Tibial artery (tissue), 4 donors: ENCODE measurements around the gene TRAPPC10.
A peak's percentile ranks its signal among the peaks of the same experiment; 100 is the strongest.

Experiments used
- DNase-seq, 2 donors: peaks; one replicate each; pipeline ENCODE4 v3.0.0-alpha.2; 2019
- H3K27ac ChIP-seq, 2 donors: fragments of 200-600 bp; sonication (generic) in 1 of 2; 1 replicate in 1 of 2; 2 replicates in 1 of 2; pipeline ENCODE4 v1.5.1; 2018 to 2019; ENCODE audit warnings: mild to moderate bottlenecking in 1 of 2
- H3K27me3 ChIP-seq, 2 donors: fragments of 200-600 bp; sonication (generic) in 1 of 2; one replicate each; pipeline versions ENCODE4 v1.5.1 to v1.6.0; 2016 to 2019
- H3K36me3 ChIP-seq, 3 donors: fragments of 200-600 bp; sonication (generic) in 2 of 3; one replicate each; pipeline ENCODE4 v1.5.1; 2016 to 2019; ENCODE audit warnings: mild to moderate bottlenecking in 2 of 3
- H3K4me1 ChIP-seq, 4 donors: fragments of 200-600 bp; sonication (generic) in 2 of 4; 1 replicate in 3 of 4; 2 replicates in 1 of 4; pipeline ENCODE4 v1.5.1; 2016 to 2019
- H3K4me3 ChIP-seq, 2 donors: fragments of 200-600 bp; sonication (generic) in 1 of 2; 1 replicate in 1 of 2; 2 replicates in 1 of 2; pipeline ENCODE4 v1.5.1; 2018 to 2019; ENCODE audit warnings: mild to moderate bottlenecking in 2 of 2
- H3K9me3 ChIP-seq, 3 donors: fragments of 200-600 bp; sonication (generic) in 1 of 3; one replicate each; pipeline ENCODE4 v1.5.1; 2016 to 2019
- intact Hi-C: fragments of 100-400 bp; cut with DNase I; formaldehyde crosslinking; loops from one replicate; pipeline ENCODE4 v1.15.0; 2023; ENCODE audit warnings: low total_unique reads
- TF ChIP-seq, protein P1 (sequence below), 2 experiments: fragments of 200-600 bp in 1 of 2; fragments of 450-650 bp in 1 of 2; IDR thresholded peaks; one replicate each; pipeline ENCODE4 v1.5.1; 2017 to 2019; ENCODE audit warnings: antibody characterized with exemption in 2 of 2, mild to moderate bottlenecking in 1 of 2, moderate library complexity in 1 of 2

TRAPPC10 gene

DNA sequence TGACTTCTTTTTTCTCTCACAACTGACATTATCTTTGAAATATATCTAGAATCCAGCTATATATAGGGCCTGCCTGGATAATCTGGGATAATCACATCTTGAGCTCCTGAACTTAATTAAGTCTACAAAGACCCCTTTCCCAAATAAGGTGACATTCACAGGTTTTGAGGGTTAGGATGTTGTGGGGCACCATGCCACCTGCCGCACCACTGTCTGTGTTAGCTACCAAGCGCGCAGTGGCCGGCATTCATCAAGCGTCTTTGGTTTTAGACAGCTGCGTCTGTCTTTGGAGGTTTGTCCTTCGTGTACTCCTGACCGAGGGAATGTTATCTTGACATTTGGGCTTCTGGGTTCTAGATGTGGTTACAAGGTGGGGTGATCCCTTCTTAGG is 7.5 kb downstream of the TRAPPC10 start:
- no peak overlapping the region for H3K27ac ChIP-seq
- TF ChIP-seq, protein P1, sequence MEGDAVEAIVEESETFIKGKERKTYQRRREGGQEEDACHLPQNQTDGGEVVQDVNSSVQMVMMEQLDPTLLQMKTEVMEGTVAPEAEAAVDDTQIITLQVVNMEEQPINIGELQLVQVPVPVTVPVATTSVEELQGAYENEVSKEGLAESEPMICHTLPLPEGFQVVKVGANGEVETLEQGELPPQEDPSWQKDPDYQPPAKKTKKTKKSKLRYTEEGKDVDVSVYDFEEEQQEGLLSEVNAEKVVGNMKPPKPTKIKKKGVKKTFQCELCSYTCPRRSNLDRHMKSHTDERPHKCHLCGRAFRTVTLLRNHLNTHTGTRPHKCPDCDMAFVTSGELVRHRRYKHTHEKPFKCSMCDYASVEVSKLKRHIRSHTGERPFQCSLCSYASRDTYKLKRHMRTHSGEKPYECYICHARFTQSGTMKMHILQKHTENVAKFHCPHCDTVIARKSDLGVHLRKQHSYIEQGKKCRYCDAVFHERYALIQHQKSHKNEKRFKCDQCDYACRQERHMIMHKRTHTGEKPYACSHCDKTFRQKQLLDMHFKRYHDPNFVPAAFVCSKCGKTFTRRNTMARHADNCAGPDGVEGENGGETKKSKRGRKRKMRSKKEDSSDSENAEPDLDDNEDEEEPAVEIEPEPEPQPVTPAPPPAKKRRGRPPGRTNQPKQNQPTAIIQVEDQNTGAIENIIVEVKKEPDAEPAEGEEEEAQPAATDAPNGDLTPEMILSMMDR (IDR thresholded peaks at IDR 0.05), result no peak
- no peaks in the 10 kb centered on the region for H3K9me3 ChIP-seq
- no peaks in the 10 kb centered on the region for H3K27me3 ChIP-seq
- no peak for DNase-seq
- no peak overlapping the region for H3K4me3 ChIP-seq
- H3K36me3 ChIP-seq, result no peaks in the 10 kb centered on the region
- H3K4me1 ChIP-seq, result peaks cover 0 to 19% (median 4%) of the 10 kb centered on the region in 4 donors
- intact Hi-C loops, result loop anchor here (10.0 kb wide), 1 partner anchor 155 kb away; the partner anchor contains the start of gene AGPAT3

DNA sequence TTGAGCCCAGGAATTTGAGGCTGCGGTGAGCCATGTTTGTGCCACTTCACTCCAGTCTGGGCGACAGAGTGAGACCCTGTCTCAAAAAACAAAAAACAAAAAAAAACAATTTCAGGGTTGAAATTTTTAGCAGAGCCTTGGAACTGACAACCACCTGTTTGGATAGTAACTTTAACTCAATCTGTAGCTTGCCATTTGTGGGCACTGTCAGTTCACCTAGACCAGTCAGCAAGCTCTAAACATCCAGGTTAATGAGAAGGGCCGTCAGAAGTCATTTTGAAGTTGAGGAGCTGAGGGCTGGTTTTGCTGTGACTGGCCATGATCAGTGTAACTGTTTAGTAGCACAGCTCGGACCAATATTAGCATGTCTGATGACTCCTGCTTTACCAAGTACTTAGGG is 8.4 kb downstream of the TRAPPC10 start:
- intact Hi-C loops, result no loop called here
- DNase-seq, result no peak
- Histone ChIP-seq H3K27me3 (no peaks in the 10 kb centered on the region), H3K36me3 (no peaks in the 10 kb centered on the region), H3K27ac (no peak overlapping the region), H3K9me3 (no peaks in the 10 kb centered on the region), H3K4me3 (no peak overlapping the region), H3K4me1 (peaks cover 0 to 21% (median 7%) of the 10 kb centered on the region in 4 donors)
- TF ChIP-seq, protein P1 (IDR thresholded peaks at IDR 0.05), result no peak

DNA sequence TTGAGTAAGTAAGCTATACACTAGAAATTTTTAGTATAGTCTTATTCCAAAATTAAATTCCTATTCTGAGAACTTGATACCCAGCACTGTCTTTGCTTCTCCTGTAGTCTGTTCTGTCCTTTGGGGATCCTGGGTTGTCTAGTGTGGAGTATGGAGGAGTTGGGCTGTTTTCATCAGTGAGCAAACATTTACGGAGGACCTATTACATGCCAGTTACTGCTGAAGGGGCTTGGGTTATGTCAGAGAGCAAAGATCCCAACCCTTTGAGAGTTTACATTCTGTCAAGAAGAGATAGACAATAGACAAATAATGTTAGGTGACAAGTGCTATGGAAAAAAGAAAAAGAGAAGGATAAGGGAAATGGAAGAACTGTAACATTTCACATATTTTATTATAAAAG is 9.0 kb downstream of the TRAPPC10 start:
- H3K9me3 ChIP-seq, result no peaks in the 10 kb centered on the region
- H3K36me3 ChIP-seq, result no peaks in the 10 kb centered on the region
- H3K27me3 ChIP-seq, result no peaks in the 10 kb centered on the region
- H3K4me1 ChIP-seq, result peaks cover 0 to 21% (median 12%) of the 10 kb centered on the region in 4 donors
- TF ChIP-seq, protein P1 (IDR thresholded peaks at IDR 0.05), result no peak
- no peak for DNase-seq
- intact Hi-C loops, result no loop called here
- H3K27ac ChIP-seq, result no peak overlapping the region
- H3K4me3 ChIP-seq, result no peak overlapping the region

DNA sequence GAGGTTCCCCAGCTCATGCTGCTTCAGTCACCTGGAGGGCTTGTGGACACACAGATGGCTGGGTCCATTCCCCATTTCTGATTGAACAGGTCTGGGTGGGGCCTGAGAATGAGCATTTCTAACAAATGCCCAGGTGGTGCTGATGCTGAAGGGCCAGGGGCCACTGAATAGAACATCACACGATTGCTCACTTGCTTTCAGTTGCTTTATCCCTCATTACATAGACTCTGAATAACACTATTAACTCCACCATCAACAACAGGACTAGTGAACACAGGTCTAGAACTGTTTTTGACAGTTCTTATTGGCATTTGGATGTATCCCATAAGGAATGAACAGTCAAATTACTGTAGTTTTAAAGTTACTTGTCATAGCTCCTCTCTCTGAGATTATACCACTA is 12.1 kb downstream of the TRAPPC10 start:
- Histone ChIP-seq H3K36me3 (no peaks in the 10 kb centered on the region), H3K4me1 (peaks cover 0 to 20% (median 12%) of the 10 kb centered on the region in 4 donors), H3K27ac (no peak overlapping the region), H3K4me3 (no peak overlapping the region), H3K9me3 (no peaks in the 10 kb centered on the region), H3K27me3 (no peaks in the 10 kb centered on the region)
- TF ChIP-seq, protein P1 (IDR thresholded peaks at IDR 0.05), result no peak
- DNase-seq, result no peak
- intact Hi-C loops, result no loop called here

DNA sequence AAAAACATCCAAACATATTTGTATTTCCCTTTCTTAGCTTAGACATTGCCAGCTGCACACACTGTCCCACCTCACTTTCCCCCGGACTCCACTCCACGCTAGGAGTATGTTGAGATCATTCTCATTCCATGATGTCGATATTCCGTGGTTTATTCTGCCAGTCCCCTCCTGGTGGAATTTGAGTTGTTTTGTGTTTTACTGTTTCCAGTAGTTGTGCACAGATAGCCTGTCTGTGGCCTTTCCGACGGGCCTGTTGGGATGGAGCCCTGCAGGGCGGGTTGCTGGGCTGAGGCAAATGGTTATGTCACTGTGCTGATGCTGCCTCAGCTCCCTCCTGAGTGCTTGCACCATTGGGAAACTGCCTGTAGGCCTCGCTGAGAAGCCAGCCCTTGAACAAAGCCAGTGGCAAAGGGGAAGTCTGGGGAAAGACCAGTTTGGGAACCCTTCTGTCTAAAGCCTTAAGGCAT is 12.8 kb downstream of the TRAPPC10 start:
- peak; percentile 73 to 78 for DNase-seq
- peak overlapping the region in 1 of 2 donors; percentile 24 for H3K27ac ChIP-seq
- no peak overlapping the region for H3K4me3 ChIP-seq
- no peaks in the 10 kb centered on the region for H3K9me3 ChIP-seq
- TF ChIP-seq, protein P1 (IDR thresholded peaks at IDR 0.05), result no peak
- no peaks in the 10 kb centered on the region for H3K27me3 ChIP-seq
- intact Hi-C loops, result no loop called here
- H3K4me1 ChIP-seq, result peaks cover 0 to 20% (median 12%) of the 10 kb centered on the region in 4 donors
- no peaks in the 10 kb centered on the region for H3K36me3 ChIP-seq
